ENCODE data around the gene APBA1. TPM values are rescaled to one million over a fixed set of nuclear protein-coding genes. Genes with fewer than 3 reads are reported as not detected.

The APBA1 gene
- total and polyA plus RNA-seq, 9 of the 15 experiments (the other 6 are each of a cell fraction or from before 2014, with no cell fraction given): 0.01 to 0.02 TPM; not detected in 7

DNA sequence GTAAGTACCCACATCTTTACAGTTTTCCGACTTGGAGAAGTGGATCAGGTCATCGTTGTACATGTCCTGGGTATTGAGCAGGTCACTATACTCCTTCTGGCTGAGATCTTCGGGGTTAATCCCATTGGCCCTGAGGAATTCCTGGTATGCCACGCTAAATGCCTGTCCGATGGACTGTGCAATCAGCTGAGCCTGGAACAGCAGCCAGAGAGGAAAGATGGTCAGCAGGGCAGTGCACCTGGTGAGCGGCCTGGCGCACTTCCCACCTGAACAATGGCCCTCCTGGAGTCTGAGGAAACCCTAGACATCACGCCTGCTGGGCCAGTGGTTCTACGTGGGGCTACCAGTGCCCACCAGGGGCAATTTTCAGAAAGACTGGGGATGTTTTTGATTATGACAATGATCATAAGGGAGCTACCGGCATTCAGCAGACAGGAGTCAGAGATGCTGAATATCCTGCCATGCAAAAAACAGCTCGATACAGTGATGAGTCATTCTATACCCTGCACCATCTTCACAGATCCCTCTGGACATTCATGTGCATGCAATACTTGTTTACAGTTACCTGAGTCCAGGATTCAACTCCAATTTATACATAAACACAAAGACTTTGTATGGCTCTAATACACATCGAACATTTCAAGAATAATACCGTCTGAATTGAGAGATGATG, 219.9 kb downstream of the APBA1 start (continued):
- TF ChIP-seq, protein P1, sequence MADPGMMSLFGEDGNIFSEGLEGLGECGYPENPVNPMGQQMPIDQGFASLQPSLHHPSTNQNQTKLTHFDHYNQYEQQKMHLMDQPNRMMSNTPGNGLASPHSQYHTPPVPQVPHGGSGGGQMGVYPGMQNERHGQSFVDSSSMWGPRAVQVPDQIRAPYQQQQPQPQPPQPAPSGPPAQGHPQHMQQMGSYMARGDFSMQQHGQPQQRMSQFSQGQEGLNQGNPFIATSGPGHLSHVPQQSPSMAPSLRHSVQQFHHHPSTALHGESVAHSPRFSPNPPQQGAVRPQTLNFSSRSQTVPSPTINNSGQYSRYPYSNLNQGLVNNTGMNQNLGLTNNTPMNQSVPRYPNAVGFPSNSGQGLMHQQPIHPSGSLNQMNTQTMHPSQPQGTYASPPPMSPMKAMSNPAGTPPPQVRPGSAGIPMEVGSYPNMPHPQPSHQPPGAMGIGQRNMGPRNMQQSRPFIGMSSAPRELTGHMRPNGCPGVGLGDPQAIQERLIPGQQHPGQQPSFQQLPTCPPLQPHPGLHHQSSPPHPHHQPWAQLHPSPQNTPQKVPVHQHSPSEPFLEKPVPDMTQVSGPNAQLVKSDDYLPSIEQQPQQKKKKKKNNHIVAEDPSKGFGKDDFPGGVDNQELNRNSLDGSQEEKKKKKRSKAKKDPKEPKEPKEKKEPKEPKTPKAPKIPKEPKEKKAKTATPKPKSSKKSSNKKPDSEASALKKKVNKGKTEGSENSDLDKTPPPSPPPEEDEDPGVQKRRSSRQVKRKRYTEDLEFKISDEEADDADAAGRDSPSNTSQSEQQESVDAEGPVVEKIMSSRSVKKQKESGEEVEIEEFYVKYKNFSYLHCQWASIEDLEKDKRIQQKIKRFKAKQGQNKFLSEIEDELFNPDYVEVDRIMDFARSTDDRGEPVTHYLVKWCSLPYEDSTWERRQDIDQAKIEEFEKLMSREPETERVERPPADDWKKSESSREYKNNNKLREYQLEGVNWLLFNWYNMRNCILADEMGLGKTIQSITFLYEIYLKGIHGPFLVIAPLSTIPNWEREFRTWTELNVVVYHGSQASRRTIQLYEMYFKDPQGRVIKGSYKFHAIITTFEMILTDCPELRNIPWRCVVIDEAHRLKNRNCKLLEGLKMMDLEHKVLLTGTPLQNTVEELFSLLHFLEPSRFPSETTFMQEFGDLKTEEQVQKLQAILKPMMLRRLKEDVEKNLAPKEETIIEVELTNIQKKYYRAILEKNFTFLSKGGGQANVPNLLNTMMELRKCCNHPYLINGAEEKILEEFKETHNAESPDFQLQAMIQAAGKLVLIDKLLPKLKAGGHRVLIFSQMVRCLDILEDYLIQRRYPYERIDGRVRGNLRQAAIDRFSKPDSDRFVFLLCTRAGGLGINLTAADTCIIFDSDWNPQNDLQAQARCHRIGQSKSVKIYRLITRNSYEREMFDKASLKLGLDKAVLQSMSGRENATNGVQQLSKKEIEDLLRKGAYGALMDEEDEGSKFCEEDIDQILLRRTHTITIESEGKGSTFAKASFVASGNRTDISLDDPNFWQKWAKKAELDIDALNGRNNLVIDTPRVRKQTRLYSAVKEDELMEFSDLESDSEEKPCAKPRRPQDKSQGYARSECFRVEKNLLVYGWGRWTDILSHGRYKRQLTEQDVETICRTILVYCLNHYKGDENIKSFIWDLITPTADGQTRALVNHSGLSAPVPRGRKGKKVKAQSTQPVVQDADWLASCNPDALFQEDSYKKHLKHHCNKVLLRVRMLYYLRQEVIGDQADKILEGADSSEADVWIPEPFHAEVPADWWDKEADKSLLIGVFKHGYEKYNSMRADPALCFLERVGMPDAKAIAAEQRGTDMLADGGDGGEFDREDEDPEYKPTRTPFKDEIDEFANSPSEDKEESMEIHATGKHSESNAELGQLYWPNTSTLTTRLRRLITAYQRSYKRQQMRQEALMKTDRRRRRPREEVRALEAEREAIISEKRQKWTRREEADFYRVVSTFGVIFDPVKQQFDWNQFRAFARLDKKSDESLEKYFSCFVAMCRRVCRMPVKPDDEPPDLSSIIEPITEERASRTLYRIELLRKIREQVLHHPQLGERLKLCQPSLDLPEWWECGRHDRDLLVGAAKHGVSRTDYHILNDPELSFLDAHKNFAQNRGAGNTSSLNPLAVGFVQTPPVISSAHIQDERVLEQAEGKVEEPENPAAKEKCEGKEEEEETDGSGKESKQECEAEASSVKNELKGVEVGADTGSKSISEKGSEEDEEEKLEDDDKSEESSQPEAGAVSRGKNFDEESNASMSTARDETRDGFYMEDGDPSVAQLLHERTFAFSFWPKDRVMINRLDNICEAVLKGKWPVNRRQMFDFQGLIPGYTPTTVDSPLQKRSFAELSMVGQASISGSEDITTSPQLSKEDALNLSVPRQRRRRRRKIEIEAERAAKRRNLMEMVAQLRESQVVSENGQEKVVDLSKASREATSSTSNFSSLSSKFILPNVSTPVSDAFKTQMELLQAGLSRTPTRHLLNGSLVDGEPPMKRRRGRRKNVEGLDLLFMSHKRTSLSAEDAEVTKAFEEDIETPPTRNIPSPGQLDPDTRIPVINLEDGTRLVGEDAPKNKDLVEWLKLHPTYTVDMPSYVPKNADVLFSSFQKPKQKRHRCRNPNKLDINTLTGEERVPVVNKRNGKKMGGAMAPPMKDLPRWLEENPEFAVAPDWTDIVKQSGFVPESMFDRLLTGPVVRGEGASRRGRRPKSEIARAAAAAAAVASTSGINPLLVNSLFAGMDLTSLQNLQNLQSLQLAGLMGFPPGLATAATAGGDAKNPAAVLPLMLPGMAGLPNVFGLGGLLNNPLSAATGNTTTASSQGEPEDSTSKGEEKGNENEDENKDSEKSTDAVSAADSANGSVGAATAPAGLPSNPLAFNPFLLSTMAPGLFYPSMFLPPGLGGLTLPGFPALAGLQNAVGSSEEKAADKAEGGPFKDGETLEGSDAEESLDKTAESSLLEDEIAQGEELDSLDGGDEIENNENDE (IDR thresholded peaks at IDR 0.05; ENCODE audit: low read depth, low read length): no peak
- no peak for TF ChIP-seq SREBF2 (CRISPR knock-in tag; IDR thresholded peaks at IDR 0.05)
- TF ChIP-seq SNIP1 (IDR thresholded peaks at IDR 0.05; ENCODE audit: low read depth): no peak
- no peak for TF ChIP-seq BCOR (IDR thresholded peaks at IDR 0.05)
- TF ChIP-seq HMG20A (CRISPR knock-in tag; conservative IDR thresholded peaks at IDR 0.05): no peak
- TF ChIP-seq MLLT1 (IDR thresholded peaks at IDR 0.05): no peak
- no peak for TF ChIP-seq SMARCC2 (IDR thresholded peaks at IDR 0.05; ENCODE audit: low read depth)
- TF ChIP-seq LCOR (CRISPR knock-in tag; IDR thresholded peaks at IDR 0.05): no peak
